Mucosa of stomach (tissue), 1 donor: Measurements from ENCODE around the gene MYH6.
"Not testable (repeated sequence)": the region's sequence is repeated elsewhere in the genome, so short reads cannot be mapped to it uniquely, and the experiment has no call there.

Experiments
- H3K27me3 ChIP-seq: one replicate; pipeline ENCODE4 v1.7.0; 2013; ENCODE audit warnings: mild to moderate bottlenecking, low read length; ENCODE audit not compliant: control insufficient read depth, insufficient read depth
- H3K36me3 ChIP-seq: one replicate; pipeline ENCODE4 v1.7.0; 2013; ENCODE audit warnings: low read length; ENCODE audit not compliant: control insufficient read depth, insufficient read depth
- H3K4me1 ChIP-seq: one replicate; pipeline ENCODE4 v1.7.0; 2013; ENCODE audit warnings: mild to moderate bottlenecking, low read length; ENCODE audit not compliant: control insufficient read depth, insufficient read depth
- H3K4me3 ChIP-seq: one replicate; pipeline ENCODE4 v1.7.0; 2013; ENCODE audit warnings: low read length
- H3K9ac ChIP-seq: one replicate; pipeline ENCODE4 v1.7.0; 2013; ENCODE audit warnings: mild to moderate bottlenecking, low read length, moderate library complexity
- H3K9me3 ChIP-seq: one replicate; pipeline ENCODE4 v1.7.0; 2013; ENCODE audit warnings: mild to moderate bottlenecking, low read length, moderate library complexity; ENCODE audit not compliant: control insufficient read depth
- donor health status: Pancreatic carcinoma.

The MYH6 gene

DNA sequence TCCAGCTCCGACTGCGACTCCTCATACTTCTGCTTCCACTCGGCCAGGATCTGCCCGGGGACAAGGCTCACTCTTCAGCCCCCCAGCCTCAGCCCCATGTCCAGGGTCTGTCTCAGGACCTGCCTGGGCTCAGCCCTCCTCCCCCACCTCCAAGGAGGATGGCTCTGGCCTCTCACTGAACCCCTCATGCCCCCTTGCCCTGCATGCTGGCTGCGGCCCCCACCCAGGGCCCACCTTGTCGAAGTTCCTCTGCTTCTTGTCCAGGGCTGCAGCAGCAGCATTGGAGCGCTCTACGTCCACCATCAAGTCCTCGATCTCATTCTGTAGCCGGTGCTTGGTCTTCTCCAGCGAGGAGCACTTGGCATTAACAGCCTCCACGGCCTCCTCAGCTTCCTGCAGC is 9.2 kb upstream of the MYH6 start:
- not testable (repeated sequence) for H3K9ac ChIP-seq, H3K4me1 ChIP-seq, H3K9me3 ChIP-seq, H3K36me3 ChIP-seq, H3K4me3 ChIP-seq, H3K27me3 ChIP-seq

DNA sequence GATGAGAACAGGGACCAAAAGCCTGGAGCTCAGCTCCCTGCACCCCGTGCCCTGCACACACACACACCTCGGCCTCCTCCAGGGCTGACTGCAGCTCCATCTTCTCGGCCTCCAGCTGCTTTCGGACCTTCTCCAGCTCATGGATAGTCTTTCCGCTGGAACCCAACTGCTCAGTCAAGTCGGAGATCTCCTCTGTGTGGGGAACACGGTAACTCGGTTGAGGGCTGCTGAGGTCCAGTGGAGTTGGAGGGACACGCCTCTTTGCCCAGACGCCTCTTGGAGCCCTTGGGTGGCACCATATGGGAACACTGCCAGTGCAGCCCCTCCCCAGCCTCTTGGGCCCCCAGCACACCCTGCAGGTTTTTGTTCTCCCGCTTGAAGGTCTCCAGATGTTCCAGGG is 8.7 kb upstream of the MYH6 start:
- Histone ChIP-seq H3K9me3 (no peaks in the 10 kb centered on the region), H3K36me3 (no peaks in the 10 kb centered on the region), H3K4me1 (no peaks in the 10 kb centered on the region), H3K9ac (no peak overlapping the region), H3K27me3 (no peaks in the 10 kb centered on the region), H3K4me3 (no peak overlapping the region)

DNA sequence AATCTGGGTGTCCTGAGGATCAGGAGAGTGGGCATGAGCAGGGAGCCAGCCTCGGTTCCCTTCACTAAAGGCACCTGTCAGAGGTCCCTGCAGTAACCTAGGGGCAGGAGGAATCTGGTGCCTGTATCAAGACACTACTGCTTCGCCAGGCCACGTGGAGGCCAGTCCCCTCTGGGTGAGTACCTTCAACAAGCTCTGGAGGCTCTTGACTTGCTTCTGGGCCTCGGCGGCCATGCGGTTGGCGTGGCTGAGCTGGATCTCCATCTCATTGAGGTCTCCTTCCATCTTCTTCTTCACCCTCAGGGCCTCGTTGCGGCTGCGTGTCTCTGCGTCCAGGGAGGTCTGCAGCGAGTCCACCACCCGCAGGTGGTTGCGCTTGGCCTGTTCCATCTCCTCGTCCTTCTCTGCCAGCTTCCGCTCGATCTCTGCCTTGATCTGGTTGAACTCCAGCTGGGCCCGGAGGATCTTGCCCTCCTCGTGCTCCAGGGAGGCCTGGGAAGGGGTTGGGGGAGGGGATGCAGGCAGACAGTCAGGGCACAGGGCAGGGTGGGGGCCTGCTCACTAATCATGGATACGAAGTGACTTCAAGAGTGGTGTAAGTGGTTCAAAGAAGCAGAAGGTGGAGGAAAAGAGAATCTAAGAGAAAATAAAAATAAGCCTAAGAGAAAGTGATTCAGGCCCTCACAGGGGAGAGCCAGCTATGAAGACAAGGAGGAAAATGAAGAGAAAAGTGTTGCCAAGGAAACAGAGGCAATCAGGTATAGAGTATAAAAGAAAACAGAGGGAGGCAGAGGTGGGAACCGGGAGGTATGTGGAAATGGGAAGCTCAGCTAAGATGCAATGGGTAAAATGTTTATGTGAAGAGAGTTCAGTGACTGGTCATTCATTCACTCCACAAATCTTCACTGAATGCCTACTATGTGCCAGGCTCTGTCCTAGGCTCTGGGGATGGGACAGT is 8.0 kb upstream of the MYH6 start:
- Histone ChIP-seq H3K4me1 (no peaks in the 10 kb centered on the region), H3K9ac (no peak overlapping the region), H3K36me3 (no peaks in the 10 kb centered on the region), H3K27me3 (no peaks in the 10 kb centered on the region), H3K9me3 (no peaks in the 10 kb centered on the region), H3K4me3 (no peak overlapping the region)

DNA sequence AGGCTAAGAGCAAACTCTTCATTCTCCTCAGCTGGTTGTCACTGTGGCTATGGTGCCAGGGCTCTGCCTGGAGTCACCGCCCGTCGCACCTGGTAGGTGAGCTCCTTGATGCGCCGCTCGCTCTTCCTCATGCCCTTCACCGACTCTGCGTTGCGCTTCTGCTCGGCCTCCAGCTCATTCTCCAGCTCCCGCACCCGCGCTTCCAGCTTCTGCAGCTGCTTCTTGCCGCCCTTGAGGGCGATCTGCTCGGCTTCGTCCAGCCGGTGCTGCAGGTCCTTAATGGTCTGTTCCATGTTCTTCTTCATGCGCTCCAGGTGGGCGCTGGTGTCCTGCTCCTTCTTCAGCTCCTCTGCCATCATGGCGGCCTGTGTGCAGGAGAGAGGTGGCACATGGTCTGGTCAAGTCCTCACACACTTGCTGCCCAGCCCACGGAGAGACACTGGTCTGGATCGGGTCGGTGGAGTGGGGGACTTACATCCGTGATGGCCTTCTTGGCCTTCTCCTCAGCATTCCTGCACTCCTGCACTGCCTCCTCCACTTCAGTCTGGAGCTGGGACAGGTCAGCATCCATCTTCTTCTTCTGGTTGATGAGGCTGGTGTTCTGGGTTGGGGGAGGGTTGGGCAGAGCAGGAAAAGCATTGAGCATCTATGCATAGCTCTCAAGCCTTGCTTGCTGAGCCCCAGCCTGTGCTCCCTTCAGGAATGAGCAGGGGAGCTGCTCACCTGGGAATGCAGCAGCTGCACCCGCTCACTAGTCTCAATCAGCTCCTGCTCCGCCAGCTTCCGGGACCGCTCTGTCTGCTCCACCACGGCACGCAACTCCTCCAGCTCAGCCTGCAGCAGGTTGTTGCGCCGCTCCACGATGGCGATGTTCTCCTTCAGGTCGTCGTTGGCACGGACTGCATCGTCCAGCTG is 7.1 kb upstream of the MYH6 start:
- Histone ChIP-seq H3K27me3 (no peaks in the 10 kb centered on the region), H3K4me3 (no peak overlapping the region), H3K9ac (no peak overlapping the region)

DNA sequence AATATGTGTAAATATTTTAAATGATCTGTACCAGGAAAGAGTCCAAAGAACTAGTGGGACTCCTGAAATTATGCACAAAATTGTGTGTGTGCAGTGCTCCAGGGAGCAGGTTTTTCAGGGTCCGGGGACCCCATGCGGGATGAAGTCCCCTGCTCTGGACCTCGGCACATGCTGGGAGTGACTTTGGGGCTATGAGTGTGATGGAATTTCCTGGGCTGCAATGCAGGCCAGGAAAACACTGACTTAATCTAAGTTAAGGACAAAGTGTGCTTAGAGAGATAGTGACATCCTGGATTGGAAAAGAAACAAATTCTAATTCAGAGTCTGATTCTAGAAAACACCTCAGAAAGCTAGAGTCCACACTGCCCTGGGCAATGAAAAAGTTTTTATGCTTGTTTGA is 6.2 kb upstream of the MYH6 start:
- no peak overlapping the region for H3K9ac ChIP-seq
- no peaks in the 10 kb centered on the region for H3K4me1 ChIP-seq
- no peaks in the 10 kb centered on the region for H3K36me3 ChIP-seq
- no peak overlapping the region for H3K4me3 ChIP-seq
- no peaks in the 10 kb centered on the region for H3K9me3 ChIP-seq
- no peaks in the 10 kb centered on the region for H3K27me3 ChIP-seq

More for the DNA sequence above, 7.1 kb upstream of the MYH6 start:
- H3K9me3 ChIP-seq = no peaks in the 10 kb centered on the region
- H3K36me3 ChIP-seq = no peaks in the 10 kb centered on the region
- H3K4me1 ChIP-seq = no peaks in the 10 kb centered on the region

DNA sequence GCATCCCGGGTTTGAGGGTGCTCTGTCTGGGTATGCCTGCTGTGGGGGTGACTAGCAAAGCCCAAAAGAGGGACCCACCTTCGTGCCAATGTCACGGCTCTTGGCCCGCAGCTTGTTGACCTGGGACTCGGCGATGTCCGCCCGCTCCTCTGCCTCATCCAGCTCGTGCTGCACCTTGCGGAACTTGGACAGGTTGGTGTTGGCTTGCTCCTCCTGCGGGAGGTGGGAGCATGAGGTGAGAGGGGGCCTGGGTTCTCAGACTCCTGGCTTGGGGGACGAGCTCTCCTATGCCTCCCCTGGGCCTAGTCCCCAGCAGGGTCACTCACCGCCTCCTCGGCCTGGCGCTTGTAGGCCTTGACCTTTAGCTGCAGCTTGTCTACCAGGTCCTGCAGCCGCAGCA is 5.6 kb upstream of the MYH6 start:
- H3K4me1 ChIP-seq = no peaks in the 10 kb centered on the region
- H3K9me3 ChIP-seq = no peaks in the 10 kb centered on the region
- no peaks in the 10 kb centered on the region for H3K27me3 ChIP-seq
- H3K36me3 ChIP-seq = no peaks in the 10 kb centered on the region
- H3K4me3 ChIP-seq = no peak overlapping the region
- H3K9ac ChIP-seq = no peak overlapping the region

DNA sequence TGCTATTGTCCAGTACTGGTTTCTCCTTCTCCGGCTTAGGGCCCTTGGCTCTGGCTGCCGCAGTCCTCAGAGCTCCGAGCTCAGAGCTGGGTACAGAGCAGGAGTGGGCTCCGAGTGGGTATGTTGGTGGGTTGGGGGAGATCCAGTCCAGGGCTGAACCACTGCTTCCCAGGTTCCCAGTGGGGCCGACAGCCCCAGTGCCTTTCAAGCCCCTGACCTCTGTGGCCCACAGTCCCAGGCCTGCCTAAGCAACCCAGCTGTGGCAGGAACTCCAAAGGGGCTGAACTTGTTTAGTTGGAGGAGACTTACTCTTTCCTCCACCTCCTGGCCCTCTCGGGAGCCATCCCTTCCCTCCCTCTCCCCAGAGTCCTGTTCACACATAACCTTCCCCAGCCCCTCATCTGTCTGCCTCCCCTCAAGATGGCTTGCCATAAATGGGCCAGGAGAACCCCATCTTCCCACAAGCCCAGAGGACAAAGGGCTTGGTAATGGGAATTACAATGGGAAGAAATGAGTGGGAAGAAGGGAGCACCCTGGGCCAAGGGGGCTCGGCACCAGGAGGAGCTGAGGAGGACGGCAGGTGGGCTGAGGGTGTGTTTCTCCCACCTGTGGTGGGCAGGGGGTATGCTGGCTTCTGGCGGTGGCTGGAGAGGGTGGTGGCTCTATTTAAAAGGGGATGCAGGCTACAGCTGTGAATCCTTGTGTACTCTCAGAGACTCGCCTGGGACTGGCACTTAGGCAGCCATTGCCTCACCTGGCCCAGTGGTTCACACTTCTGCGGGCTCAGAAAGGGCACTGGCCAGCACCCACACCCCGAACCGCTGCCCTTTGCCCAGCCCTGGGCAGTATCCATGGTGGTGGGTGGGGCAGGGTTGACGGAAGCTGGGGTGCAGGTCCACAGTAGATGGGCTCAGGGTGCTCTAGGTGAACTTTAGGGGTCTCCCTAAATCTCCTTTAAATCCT is 3.8 kb upstream of the MYH6 start:
- Histone ChIP-seq H3K36me3 (no peaks in the 10 kb centered on the region), H3K9me3 (no peaks in the 10 kb centered on the region), H3K27me3 (peaks cover 5% of the 10 kb centered on the region), H3K4me1 (no peaks in the 10 kb centered on the region), H3K4me3 (no peak overlapping the region), H3K9ac (no peak overlapping the region)

DNA sequence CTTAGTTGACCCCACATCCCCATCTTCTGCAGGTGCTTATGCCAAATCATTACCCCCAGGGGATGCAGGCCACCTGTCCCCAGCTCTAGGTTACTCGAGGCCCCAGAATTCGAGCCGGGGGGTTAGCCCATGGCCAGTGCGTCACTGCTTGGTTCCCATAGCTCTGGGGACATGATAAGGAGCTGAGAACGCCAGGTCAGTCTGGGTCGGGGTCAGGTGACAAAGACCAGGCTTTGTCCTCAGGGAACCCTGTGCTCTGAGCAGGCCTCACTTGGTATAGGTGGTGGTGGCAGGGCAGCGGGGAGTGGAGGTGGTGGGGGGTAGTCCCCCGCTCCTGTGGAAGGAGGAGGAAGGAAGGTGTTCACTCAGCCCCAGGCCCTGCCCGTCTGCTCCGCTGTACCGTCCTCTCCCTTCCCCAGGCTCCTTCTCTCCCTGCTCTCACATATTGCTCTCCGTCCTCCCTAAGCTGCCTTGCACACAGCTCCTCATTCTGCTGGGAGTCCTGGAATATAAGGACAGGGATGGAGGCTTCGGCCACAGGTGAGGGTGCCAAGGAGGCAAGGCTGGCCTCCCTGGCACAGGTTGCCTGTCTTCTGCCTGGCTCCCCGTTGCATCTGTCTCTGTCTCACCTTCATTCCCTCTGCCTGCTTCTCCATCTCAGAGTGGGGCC is 2.0 kb upstream of the MYH6 start:
- H3K9me3 ChIP-seq = no peaks in the 10 kb centered on the region
- H3K4me1 ChIP-seq = no peaks in the 10 kb centered on the region
- H3K9ac ChIP-seq = no peak overlapping the region
- no peaks in the 10 kb centered on the region for H3K36me3 ChIP-seq
- peaks cover 5% of the 10 kb centered on the region for H3K27me3 ChIP-seq
- H3K4me3 ChIP-seq = no peak overlapping the region

DNA sequence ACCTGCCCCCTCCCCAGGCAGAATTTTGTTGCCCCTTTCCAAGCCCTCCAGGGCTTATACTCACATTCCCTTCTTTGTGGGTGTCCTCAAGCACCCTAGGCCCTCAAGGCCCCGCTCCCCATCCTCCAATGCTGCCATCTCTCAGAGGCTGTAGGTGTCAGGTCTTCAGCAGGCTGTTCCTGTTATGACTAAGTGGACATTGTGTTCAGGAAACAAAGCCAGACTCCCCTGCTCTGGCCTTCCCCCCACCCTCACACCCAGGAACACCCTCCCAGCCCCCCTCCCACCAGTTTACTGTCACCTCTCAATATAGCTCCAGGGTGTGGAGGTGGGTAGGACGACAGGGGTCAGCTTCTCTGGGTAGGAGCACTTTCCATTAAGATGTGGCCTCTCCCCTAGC is 1.4 kb upstream of the MYH6 start:
- no peak overlapping the region for H3K4me3 ChIP-seq
- H3K27me3 ChIP-seq = peaks cover 5% of the 10 kb centered on the region
- no peaks in the 10 kb centered on the region for H3K4me1 ChIP-seq

DNA sequence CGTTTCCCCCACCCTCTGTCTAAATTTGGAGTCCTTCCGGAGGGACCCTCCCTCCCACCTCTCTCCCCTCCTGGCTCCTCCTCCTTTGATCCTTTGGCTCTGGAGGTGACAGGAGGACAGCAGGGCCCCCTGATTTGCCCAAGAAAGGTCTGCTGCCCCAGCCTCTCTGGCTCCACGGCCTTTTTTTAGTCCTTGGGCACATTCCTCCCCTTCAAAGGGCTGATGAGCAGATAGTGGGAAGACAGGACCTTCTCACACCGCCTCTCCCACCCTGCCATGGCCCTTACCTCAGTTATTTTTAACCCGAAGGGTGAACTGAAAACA is 196 bp upstream of the MYH6 start:
- H3K4me1 ChIP-seq = no peaks in the 10 kb centered on the region
- no peaks in the 10 kb centered on the region for H3K9me3 ChIP-seq
- no peak overlapping the region for H3K9ac ChIP-seq
- no peak overlapping the region for H3K4me3 ChIP-seq
- peaks cover 7% of the 10 kb centered on the region for H3K27me3 ChIP-seq
- no peaks in the 10 kb centered on the region for H3K36me3 ChIP-seq

More for the DNA sequence above, 1.4 kb upstream of the MYH6 start:
- H3K36me3 ChIP-seq = no peaks in the 10 kb centered on the region
- no peak overlapping the region for H3K9ac ChIP-seq
- no peaks in the 10 kb centered on the region for H3K9me3 ChIP-seq

DNA sequence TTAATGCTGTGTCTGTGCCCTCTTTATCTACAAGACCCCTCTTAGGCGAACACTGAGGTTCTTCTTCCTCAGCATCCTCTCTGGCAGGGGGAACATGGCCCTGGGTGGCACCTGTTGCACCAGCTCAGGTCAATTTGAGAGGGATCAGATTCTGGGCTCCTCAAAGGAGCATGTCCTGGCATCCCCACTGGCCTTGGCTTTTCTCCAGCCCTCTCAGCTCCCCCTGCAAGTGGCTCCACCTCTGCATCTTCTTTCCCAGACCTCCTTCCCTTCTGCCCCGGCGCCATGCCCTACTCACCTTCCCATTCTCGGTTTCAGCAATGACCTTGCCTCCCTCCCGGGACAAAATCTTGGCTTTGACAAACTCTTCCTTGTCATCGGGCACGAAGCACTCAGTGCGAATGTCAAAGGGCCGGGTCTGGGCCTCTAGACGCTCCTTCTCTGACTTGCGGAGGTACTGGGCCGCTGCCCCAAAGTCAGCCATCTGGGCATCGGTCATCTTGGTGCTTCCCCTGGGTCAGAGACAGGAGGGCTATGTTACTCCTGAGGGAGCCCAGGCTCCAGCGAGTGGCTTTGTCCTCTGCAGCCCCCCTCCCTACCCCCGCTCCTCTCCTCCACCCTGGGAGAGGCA is 1.2 kb downstream of the MYH6 start:
- no peaks in the 10 kb centered on the region for H3K9me3 ChIP-seq
- H3K27me3 ChIP-seq = peaks cover 17% of the 10 kb centered on the region

More for the DNA sequence above, 1.2 kb downstream of the MYH6 start:
- no peaks in the 10 kb centered on the region for H3K36me3 ChIP-seq
- no peak overlapping the region for H3K4me3 ChIP-seq
- H3K4me1 ChIP-seq = no peaks in the 10 kb centered on the region
- H3K9ac ChIP-seq = no peak overlapping the region
